ENCODE measurements around the gene C19orf67.

DNA sequence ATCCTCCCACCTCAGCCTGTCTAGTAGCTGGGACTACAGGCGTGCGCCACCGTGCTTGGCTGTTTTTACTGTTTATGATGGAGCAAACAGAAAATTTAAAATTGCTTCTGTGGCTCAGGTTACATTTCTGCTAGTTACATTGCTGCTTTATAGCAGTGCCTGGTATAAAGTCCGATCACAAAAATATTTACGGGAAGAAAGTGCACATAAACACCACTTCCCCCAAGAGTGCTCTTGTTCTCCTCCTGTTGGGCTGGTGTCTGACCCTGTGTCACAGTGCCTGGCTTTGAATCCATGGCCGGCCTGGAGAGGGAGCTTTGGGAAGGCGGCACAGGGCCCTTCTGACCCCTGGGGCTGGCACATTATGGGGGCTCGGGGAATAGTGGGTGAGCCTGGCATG, 20.1 kb upstream of the C19orf67 start:
- TF ChIP-seq, protein P1, sequence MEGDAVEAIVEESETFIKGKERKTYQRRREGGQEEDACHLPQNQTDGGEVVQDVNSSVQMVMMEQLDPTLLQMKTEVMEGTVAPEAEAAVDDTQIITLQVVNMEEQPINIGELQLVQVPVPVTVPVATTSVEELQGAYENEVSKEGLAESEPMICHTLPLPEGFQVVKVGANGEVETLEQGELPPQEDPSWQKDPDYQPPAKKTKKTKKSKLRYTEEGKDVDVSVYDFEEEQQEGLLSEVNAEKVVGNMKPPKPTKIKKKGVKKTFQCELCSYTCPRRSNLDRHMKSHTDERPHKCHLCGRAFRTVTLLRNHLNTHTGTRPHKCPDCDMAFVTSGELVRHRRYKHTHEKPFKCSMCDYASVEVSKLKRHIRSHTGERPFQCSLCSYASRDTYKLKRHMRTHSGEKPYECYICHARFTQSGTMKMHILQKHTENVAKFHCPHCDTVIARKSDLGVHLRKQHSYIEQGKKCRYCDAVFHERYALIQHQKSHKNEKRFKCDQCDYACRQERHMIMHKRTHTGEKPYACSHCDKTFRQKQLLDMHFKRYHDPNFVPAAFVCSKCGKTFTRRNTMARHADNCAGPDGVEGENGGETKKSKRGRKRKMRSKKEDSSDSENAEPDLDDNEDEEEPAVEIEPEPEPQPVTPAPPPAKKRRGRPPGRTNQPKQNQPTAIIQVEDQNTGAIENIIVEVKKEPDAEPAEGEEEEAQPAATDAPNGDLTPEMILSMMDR (conservative IDR thresholded peaks at IDR 0.05; ENCODE audit: low read depth, low read length), result no peak
- TF ChIP-seq EZH2 (IDR thresholded peaks at IDR 0.05; ENCODE audit: low read length, unreplicated experiment), result no peak
